ENCODE data around the gene SLC27A2. TPM values are rescaled to one million over a fixed set of nuclear protein-coding genes. Genes with fewer than 3 reads are reported as not detected.

Gene SLC27A2
- total RNA-seq, 3 donors from 2014 or later (not counting 1 experiment from before 2014, with no cell fraction given) = 0.47 to 2.7 (median 0.50) TPM

DNA sequence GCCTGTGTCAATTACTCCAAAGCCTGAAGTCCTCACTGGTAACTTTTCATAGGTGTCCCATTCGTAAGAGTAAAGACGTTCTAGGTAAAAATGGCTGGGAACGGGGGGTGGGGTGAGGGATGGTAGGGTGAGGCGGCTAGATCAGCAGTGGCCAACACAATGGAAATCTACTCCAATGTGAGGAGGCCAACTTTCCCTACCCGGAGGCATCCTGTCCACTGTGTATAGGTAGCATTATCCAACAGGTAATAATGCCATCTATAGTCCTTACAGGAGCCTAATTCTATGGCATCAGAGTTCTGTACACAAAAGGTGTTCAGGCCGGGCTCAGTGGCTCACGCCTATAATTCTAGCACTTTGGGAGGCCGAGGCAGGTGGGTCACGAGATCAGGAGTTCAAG lies 54.4 kb downstream of the SLC27A2 start:
- no peak for DNase-seq
- intact Hi-C loops (cut with micrococcal nuclease) = no loop called here
- no peaks in the 10 kb centered on the region for H3K36me3 ChIP-seq (ENCODE audit: control insufficient read depth, insufficient read depth, low read length)

DNA sequence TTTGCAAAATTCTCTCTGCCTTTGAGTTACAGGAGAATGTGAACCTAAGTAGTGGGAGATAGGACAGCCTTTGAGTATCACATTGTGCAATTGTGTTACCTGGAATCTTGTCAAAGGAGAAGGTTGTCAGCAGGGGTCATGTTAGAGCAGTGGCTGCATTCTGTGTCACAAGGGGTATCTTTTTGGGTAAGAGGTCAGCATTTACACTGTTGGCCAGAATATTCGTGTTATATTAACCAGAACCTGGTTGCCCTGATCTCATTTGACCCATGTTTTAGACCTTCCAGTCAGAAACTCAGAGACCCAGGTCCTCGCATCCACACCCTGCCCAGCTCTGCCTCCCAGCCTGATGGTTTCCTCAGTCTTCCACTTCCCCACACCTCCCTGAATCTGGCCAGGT lies 56.3 kb downstream of the SLC27A2 start:
- H3K36me3 ChIP-seq (ENCODE audit: control insufficient read depth, insufficient read depth, low read length) = no peaks in the 10 kb centered on the region
- DNase-seq (no peak), ATAC-seq (no peak)
- intact Hi-C loops (cut with micrococcal nuclease) = no loop called here
- no peaks in the 10 kb centered on the region for H3K4me1 ChIP-seq (ENCODE audit: control insufficient read depth, insufficient read depth, low read length)
- no peak overlapping the region for H3K4me3 ChIP-seq (ENCODE audit: low read length)
- WGBS (ENCODE audit: insufficient coverage) = 95% methylated on average over 2 of the region's 2 CpGs
- Mint-ChIP-seq H3K9me3 (no peaks in the 10 kb centered on the region), H3K27me3 (ENCODE audit: low read depth in 2 of 2) (no peaks in the 10 kb centered on the region), H3K27ac (no peak overlapping the region), H3K4me3 (no peak overlapping the region), H3K36me3 (no peaks in the 10 kb centered on the region), H3K4me1 (no peaks in the 10 kb centered on the region)
- TF ChIP-seq, protein P1, sequence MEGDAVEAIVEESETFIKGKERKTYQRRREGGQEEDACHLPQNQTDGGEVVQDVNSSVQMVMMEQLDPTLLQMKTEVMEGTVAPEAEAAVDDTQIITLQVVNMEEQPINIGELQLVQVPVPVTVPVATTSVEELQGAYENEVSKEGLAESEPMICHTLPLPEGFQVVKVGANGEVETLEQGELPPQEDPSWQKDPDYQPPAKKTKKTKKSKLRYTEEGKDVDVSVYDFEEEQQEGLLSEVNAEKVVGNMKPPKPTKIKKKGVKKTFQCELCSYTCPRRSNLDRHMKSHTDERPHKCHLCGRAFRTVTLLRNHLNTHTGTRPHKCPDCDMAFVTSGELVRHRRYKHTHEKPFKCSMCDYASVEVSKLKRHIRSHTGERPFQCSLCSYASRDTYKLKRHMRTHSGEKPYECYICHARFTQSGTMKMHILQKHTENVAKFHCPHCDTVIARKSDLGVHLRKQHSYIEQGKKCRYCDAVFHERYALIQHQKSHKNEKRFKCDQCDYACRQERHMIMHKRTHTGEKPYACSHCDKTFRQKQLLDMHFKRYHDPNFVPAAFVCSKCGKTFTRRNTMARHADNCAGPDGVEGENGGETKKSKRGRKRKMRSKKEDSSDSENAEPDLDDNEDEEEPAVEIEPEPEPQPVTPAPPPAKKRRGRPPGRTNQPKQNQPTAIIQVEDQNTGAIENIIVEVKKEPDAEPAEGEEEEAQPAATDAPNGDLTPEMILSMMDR (IDR thresholded peaks at IDR 0.05) = no peak
- no peak overlapping the region for H3K27ac ChIP-seq (ENCODE audit: low read length)
- H3K27me3 ChIP-seq (ENCODE audit: control insufficient read depth, insufficient read depth, low read length) = no peaks in the 10 kb centered on the region
- no peaks in the 10 kb centered on the region for H3K9me3 ChIP-seq (ENCODE audit: control insufficient read depth, insufficient read depth, low read length)

More for the DNA sequence above, 54.4 kb downstream of the SLC27A2 start:
- Histone ChIP-seq H3K4me3 (ENCODE audit: low read length) (no peak overlapping the region), H3K27me3 (ENCODE audit: control insufficient read depth, insufficient read depth, low read length) (no peaks in the 10 kb centered on the region), H3K4me1 (ENCODE audit: control insufficient read depth, insufficient read depth, low read length) (no peaks in the 10 kb centered on the region), H3K9me3 (ENCODE audit: control insufficient read depth, insufficient read depth, low read length) (no peaks in the 10 kb centered on the region), H3K27ac (ENCODE audit: low read length) (no peak overlapping the region)
- H3K36me3 Mint-ChIP-seq = no peaks in the 10 kb centered on the region
- H3K9me3 Mint-ChIP-seq = no peaks in the 10 kb centered on the region
- H3K4me3 Mint-ChIP-seq = no peak overlapping the region
- WGBS (ENCODE audit: insufficient coverage) = 99% methylated on average over 8 of the region's 9 CpGs
- TF ChIP-seq, protein P1 (IDR thresholded peaks at IDR 0.05) = no peak
- no peak overlapping the region for H3K27ac Mint-ChIP-seq
- H3K4me1 Mint-ChIP-seq = no peaks in the 10 kb centered on the region
- H3K27me3 Mint-ChIP-seq (ENCODE audit: low read depth in 2 of 2) = no peaks in the 10 kb centered on the region
- ATAC-seq = no peak

DNA sequence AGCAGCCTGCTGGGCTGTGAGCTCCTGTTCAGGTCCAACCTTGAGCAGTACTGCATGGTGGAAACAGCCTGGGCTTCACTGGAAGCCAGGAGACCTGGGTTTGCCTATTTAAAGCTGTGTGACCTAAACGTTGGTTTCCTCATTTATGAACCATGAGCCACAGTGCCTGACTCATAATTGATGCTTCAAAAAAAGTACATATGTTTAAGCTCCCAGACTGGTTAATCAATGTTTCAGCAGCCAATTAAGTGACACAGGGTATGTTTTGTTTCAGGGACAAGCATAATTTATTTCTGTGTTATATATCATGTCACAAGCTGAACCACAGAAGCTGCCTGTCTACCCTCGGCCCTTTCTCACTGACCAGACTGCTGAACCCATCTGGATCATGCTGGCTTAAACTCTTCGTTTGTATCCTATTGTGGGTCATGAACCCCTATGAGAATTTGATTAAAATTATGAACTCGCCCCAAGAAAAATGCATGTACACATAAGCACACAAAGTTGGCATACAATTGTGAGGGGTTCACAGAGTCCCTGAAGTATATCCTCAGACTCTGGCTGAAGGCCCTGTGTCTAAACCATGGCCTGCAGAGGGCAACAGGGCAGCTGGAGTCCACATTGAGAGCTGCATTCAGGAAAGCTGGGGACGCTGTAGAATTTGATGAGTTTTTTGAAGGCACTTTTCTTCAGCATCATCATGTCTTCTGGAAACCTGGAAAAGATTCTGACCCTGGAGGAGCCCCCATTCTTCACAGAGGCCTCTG lies 59.9 kb downstream of the SLC27A2 start:
- Histone ChIP-seq H3K9me3 (ENCODE audit: control insufficient read depth, insufficient read depth, low read length) (no peaks in the 10 kb centered on the region), H3K4me3 (ENCODE audit: low read length) (no peak overlapping the region), H3K36me3 (ENCODE audit: control insufficient read depth, insufficient read depth, low read length) (no peaks in the 10 kb centered on the region), H3K27ac (ENCODE audit: low read length) (no peak overlapping the region), H3K4me1 (ENCODE audit: control insufficient read depth, insufficient read depth, low read length) (no peaks in the 10 kb centered on the region), H3K27me3 (ENCODE audit: control insufficient read depth, insufficient read depth, low read length) (no peaks in the 10 kb centered on the region)
- no peak overlapping the region for H3K4me3 Mint-ChIP-seq
- H3K27me3 Mint-ChIP-seq (ENCODE audit: low read depth in 2 of 2) = no peaks in the 10 kb centered on the region
- H3K36me3 Mint-ChIP-seq = no peaks in the 10 kb centered on the region
- H3K9me3 Mint-ChIP-seq = no peaks in the 10 kb centered on the region
- WGBS (ENCODE audit: insufficient coverage) = 79% methylated on average over 5 of the region's 5 CpGs
- ATAC-seq (no peak), DNase-seq (no peak)
- TF ChIP-seq, protein P1 (IDR thresholded peaks at IDR 0.05) = no peak
- no peaks in the 10 kb centered on the region for H3K4me1 Mint-ChIP-seq
- intact Hi-C loops (cut with micrococcal nuclease) = no loop called here
- H3K27ac Mint-ChIP-seq = no peak overlapping the region

DNA sequence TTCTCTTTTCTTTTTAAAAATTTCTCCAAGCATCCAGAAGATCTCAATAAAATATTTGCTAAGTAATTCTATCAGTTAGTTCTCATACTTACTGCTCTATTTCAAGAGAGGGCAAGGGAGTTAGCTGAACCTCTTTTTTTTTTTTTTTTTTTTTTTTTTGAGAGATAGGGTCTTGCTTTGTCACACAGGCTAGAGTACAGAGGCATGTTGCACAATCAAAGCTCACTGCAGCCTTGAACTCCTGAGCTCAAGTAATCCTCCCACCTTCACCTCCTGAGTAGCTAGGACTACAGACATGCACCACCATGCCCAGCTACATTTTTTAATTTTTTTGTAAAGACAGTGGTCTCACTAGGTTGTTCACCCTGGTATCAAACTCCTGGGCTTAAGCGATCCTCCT lies 62.2 kb downstream of the SLC27A2 start:
- intact Hi-C loops (cut with micrococcal nuclease) = no loop called here
- Mint-ChIP-seq H3K27ac (no peak overlapping the region), H3K27me3 (ENCODE audit: low read depth in 2 of 2) (no peaks in the 10 kb centered on the region), H3K36me3 (no peaks in the 10 kb centered on the region), H3K4me1 (peaks cover 15% of the 10 kb centered on the region in 2 donors), H3K4me3 (no peak overlapping the region), H3K9me3 (no peaks in the 10 kb centered on the region)
- peaks cover 17% of the 10 kb centered on the region for H3K4me1 ChIP-seq (ENCODE audit: control insufficient read depth, insufficient read depth, low read length)
- TF ChIP-seq, protein P1 (IDR thresholded peaks at IDR 0.05) = no peak
- H3K9me3 ChIP-seq (ENCODE audit: control insufficient read depth, insufficient read depth, low read length) = no peaks in the 10 kb centered on the region
- H3K27ac ChIP-seq (ENCODE audit: low read length) = no peak overlapping the region
- no peak overlapping the region for H3K4me3 ChIP-seq (ENCODE audit: low read length)
- no peak for DNase-seq
- no peaks in the 10 kb centered on the region for H3K27me3 ChIP-seq (ENCODE audit: control insufficient read depth, insufficient read depth, low read length)
- no peaks in the 10 kb centered on the region for H3K36me3 ChIP-seq (ENCODE audit: control insufficient read depth, insufficient read depth, low read length)
- 91% methylated on average over 1 of the region's 1 CpG for WGBS (ENCODE audit: insufficient coverage)
- ATAC-seq = no peak
